HuH-7 (cell line): ENCODE data around the gene KCTD15.

ENCODE experiments used
- DNase-seq: peaks from one replicate; pipeline ENCODE4 v3.0.0; 2011; ENCODE audit warnings: low spot score

The KCTD15 gene, protein sequence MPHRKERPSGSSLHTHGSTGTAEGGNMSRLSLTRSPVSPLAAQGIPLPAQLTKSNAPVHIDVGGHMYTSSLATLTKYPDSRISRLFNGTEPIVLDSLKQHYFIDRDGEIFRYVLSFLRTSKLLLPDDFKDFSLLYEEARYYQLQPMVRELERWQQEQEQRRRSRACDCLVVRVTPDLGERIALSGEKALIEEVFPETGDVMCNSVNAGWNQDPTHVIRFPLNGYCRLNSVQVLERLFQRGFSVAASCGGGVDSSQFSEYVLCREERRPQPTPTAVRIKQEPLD

DNA sequence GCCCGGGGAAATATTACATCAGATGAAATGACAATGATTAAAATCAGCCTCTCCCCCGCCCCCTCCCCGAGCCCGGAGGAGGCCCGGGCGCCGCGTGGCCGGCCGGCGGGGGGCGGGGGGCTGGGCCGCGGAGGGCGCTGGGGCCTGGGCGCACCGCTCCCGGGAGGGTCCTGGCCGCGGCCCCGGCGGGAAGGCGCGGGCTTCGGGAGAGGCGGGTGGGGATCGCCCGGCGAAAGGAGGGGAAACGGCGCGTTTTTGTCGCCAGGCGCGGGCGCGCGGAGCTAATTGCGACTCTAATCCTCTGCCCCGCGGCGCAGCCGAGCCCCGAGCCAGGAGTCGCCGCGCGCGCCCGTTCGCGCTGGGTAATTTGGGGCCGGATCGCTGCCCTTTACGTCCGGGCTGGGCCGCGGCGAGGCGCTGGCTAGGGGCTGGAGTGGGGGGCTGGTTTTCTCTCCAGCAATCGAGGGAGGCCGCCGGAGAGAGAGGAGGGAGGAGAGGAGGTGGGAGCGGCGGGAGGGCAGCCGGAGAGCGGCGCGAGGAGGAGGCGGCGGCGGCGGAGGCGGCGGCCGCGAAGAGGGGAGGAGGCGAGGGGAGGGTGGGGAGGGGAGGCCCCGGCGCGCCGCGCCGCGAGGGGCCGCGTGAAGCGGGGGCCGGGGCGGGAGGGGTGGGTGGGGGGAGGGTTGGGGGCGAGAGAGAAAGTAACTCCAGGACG lies at the start of gene KCTD15:
TSS of gene KCTD15 (plus strand) at position 707 of the 712 bp plus-strand sequence. CDS start 3,585 bp downstream, outside the sequence.
- peak; percentile 37 for DNase-seq

DNA sequence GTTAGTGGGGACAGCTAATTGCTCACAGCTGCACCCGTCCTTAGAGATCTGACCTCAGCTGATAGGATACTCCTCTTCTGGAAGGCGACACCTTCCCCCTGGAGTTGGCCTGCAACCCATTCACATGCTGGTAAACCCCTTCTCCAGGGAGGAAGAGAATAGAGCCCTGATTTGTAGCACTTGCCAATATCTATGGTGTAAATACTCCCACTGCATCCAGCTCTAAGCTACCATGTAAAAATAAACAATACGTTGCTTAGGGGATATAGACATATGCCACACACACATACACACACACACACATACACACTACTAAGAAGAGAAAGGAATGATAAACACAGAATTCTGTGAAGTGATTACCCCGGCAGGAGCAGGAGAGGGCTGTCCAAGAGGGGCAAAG lies 49.4 kb upstream of the KCTD15 start:
- no peak for DNase-seq

DNA sequence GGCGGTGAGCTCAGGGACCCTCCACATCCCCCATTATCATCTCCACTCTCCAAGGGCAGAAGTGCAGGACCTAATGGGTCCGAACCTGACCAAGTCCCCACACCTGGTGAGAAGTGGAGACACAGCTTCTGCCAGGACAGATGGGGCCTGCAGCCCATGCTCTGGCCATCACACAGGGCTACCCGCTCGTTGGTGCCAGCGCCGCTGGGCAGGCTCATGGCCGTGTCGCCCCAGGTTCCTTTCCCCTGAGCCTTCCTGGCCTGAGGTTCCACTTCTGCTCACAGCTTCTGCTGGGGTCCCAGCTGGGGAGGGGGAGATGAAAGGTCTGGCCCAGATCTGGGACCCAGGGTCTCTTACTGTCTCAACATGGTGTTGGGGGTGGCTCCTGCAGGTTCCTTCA lies 48.4 kb upstream of the KCTD15 start:
- DNase-seq = no peak

DNA sequence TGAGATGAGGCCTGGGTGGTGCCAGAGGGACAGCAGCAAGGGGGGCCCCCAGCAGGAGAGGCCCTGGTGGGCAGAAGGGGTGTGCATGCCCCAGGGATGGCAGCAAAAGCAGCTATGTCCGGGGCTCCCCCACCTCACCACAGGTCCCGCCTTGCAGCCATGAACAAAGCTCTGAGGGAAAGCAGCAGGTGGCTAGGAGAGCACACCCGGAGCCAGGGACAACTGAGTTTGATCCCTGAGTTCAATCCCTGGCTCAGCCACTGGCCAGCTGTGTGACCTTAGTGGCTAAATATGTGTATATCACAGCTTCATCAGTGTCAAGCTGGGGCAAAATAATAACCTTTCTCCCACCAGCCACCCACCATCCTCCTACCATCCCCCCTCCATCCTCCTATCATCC lies 47.7 kb upstream of the KCTD15 start:
- no peak for DNase-seq

DNA sequence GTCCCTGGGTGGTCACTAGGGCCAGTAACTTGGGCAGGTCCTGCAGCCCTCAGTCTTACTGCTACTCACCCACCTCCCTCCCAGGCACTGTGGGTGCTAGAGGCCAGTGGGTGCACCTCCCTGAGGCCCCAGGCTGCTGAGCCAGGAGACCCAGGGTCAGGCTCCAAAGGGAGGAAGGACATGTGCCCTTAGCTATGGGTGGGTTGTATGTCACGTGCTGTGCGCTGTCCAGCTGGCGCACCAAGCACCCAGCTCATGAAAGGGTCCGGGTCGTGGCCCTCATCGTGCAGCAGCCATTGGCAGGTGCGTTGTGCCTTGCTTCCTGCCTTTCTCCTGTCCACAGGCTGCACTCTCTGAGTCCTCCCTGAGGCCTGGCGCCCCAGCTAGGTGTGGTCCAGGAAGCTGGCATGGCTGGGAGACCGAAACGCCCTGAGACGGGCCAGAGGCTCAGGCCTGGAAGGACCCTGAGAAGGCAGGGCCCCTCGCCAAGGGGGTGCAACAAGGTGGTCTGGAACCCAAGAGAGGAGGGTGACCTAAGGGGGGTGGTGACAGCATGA lies 47.0 kb upstream of the KCTD15 start:
- no peak for DNase-seq

GRCh38 chr19:33750587-33751435 lies 45.9 kb upstream of the KCTD15 start:
- no peak for DNase-seq

DNA sequence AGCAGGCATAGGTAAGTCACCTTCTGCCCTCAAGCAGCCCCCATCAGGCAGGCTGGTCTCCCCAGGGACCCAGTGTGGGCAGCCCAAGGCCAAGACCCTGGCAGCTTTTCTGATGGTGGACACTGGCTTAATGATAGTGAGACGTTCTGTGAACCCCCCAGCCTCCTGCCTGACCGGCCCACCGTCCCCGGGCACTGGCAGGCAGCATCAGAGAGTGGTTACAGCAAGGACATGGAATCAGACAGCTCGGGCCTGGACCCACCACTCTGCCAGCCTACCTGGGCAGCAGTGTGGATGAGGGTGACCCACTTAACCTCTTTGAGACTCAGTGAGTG lies 45.3 kb upstream of the KCTD15 start:
- no peak for DNase-seq

- no peak for DNase-seq
These were observed 44.5 kb upstream of the KCTD15 start for GRCh38 chr19:33752018-33752800.

DNA sequence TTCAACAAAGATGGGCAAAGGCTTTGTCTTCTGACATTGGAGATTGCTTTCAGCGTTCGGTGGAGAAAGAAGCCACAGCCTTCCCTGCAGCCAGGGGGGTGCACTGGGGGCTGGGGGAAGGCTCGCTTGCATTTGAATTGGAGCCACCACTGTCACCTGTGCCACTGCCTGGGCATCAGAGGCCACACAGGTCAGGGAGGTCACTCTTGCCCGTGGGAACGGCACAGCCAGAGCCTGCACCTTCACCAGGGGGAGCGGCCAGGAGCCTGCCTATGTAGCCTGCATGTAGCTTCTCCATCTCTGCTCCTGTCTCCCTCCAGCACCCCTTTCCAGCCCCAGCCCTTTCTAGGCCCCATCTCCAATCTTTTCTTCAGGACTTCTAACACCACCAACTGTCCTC lies 43.7 kb upstream of the KCTD15 start:
- no peak for DNase-seq

DNA sequence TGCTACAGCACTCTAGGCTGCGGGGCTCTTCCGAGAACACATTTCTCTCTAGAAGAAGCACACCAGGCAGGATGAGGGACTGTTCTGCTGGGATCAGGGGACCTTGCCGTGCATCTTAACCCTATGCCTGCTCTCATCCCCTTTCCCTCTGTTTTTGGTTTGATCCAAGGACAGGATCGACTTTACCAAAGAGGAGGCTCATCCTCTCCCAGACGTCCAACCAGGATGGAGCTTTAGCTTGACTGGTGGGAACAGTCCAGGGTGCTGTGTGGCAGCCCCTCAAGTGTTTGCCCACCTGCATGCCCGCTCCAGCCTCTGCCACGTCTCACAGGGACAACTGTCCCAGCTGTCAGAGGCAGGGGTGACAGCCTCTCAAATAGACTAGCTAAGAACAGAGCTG lies 42.3 kb upstream of the KCTD15 start:
- no peak for DNase-seq

GRCh38 chr19:33755099-33756035 lies 41.3 kb upstream of the KCTD15 start:
- no peak for DNase-seq

DNA sequence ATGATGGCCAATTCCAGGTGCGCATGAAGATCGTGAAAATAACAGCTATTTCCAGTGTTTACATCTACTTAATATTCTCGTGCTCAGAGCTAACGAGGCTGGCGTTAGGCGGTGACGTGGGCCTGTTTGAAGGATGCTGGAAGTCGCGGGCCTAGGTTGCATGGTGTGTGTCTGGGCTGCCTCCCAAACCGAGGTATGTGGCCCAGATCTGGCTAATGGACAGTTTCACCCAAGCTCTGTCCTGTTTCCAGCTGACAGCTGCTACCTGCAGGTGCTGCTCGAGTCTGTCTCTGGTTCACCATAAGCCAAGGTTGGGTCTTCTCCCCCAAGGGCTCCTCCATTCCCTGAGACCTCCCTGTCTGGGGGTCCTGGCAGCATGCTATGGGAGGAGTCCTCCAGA lies 40.5 kb upstream of the KCTD15 start:
- no peak for DNase-seq

- DNase-seq = no peak
These were observed 38.1 kb upstream of the KCTD15 start for GRCh38 chr19:33758541-33759013.

GRCh38 chr19:33759356-33759755 lies 37.3 kb upstream of the KCTD15 start:
- no peak for DNase-seq

DNA sequence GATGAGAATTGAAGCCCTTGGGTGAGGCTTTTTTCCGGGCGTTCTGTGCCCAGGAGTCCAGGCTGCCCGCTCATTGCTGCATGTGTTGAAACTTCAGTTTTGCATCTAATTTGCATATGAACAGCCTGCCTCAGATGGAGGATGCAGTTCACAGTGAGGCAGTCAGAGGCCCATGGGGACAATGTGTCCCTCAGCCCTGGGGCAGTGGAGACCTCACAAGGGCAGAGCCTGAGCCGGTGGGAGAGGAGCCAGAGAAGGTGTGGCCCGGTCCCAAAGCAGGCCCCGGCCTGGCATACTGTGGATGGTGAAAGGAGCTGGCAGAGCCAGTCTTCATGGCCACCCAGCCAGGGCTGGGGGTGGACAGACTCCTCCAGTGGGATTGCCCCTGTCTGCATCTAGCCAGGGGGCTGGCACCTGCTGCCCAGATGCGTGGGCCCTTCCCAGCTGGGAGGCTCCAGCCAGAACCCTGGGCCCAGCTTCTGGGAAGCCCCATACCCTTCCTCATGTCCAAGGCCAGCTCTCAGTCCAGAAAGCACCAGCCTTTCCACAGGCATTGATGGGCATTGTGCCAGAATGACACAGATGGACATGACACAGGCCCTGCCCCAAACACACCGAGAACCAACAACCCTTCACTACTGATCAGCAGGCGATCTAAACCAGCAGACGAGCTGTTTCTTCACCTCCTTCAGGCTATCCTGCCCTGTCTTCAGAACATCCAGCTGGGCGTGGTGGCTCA lies 32.9 kb upstream of the KCTD15 start:
- no peak for DNase-seq

DNA sequence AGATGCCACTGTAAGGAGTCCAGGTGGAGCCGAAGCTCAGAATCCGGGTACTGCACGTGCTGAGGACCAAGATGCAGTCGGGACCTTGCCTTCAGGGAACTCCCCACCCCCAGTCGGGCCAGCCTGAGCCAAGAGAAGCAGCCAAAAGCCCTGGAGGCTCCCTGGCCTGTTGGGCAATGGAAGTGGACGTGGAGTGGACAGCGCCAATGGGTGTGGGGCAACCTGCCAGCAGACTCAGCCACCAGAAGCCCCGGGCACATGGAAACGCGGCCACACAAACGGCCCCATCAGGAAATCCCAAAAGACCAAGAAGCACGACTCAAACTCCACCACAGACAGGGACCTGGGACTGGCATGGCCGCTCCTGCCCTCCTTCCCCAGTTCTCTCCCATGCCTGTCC lies 30.0 kb upstream of the KCTD15 start:
- no peak for DNase-seq

GRCh38 chr19:33767898-33768413 lies 28.7 kb upstream of the KCTD15 start:
- DNase-seq = peak; percentile 82

DNA sequence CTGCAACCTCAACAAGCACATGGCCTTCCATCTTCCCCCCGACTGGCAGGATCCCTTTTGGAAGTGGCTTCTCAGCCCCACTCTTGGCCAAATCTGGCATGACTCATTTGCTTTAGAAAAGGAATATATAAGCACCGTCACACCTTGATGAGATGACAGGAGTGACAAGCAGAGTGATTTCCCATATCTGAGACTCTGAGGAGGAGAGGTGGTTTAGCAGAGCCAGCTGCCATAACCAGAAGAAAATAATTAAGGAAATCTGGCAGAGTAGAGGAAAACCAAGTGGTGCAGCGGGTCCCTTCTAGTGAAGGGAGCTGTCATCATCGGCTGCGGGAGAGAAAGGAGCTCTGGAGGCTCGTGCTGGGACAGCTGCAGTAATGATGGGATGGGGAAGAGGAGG lies 27.5 kb upstream of the KCTD15 start:
- DNase-seq = no peak

- DNase-seq = no peak
These were observed 26.6 kb upstream of the KCTD15 start for GRCh38 chr19:33770107-33770506.
